Pons (tissue), 1 donor: ENCODE measurements around the gene GAL.

Experiments
- DNase-seq: peaks from one replicate; pipeline ENCODE4 v3.0.0-alpha.2; 2016; ENCODE audit warnings: low spot score

Gene GAL

DNA sequence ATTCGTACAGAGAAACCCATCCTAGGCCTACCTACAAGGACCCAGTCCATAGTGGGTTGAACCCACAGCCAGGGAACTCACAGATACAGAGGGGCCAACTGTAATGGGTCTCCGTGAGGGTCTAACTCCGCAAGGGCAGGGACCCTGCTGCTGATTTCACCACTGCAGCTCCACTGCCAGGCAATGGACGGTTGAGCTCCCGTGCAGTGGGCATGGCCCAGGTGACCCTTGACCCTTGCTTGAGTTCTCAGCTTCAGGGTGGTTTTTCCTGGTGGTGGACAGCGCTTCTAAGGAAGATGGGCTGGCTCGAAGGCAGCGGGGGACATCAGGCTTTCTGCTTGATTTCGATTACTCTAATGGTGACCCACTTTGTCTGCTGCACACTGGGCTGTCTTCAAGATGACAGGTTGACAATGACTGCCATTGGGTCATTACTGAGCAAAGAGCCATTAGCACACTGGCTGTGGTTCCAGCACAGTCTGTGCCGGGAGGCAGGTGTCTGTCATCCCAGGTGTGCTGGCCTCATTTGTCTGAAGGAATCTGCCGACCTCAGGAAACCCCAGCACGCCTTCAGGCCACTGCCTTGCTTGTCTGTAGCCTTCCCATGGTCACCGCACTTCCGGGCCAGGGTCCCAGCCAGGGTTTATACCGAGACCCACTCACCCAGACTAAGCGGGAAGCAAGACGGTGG, 3.7 kb upstream of the GAL start:
- no peak for DNase-seq

DNA sequence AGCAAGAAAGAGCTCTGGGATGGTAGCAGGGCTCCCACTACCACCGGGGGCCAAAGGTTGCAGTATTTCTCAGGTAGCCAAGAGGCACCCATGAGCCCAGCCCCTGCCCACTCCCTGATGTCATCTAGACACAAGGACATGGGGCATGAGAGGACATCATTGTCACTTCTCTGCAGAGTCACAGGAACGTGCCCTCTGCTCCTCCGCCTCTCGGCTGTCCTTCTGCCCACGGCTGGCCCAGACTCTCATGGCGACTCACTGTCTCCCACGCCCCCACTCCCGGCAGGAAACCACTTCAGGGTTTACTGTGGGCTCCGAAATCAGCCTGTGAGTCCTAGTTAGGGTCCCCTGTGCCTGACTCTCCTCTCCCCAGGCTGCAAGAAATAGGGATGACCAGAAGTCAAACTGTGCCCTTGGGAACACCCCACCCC, 1.8 kb upstream of the GAL start:
- DNase-seq = no peak

DNA sequence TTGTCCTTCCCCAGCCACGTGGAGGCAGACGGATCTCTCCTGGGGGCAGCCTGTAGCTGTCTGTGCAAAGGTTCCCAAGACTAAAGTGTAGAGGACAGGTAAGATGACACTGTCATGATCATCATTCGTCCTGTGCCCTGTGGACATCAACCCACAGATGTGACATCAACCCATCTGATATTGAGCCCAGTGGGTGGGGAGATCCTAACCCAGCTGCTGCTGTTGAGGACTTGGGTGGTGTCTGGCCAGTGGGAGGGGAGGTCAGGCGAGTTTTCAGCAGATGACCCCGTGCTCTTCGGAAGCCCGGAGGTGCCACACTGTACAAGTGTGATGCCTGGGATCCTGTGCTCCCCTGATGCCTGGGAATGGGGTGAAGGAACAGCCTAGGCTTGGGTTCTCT, 1.2 kb upstream of the GAL start:
- no peak for DNase-seq

DNA sequence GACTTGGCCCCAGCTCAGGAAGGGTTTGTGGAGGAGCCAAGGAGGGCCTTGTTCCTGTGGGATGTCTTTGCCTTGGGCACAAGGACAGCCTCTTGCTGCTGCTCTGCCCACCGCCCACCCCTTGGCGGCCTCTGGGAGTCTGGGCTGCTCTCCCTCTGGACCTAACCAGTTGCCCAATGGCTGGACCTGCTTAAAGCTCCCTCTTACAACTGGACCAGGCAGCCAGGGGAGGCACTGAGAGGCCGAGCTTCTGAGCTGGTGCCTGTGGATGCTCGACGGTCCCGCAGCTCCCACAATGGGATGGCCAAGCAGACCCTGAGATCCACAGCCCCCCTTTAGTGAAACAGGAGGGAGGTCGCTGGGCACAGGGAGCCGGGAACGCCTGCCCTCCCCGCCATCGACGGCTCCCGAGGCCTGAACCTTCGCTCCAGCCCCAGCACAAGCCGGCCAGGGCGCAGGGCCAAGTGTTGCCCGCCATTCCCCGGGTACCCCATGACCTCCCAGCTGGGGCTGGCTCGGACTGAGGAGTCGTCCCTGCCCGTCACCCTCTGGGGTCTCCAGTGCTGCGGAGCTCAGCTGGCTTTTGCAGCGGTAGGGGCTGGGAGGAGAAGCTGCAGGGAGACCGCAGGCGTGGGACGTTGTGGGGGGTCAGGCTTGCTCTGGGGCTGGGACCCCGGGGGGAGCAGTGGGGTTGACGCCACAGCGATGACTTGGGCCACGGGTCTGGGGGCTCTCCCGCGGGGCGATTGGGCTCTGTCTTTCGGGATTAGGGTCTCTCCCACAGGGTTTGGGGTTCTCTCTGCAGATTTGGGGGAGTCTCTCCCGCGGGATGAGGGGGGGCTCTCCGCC, 584 bp upstream of the GAL start:
- no peak for DNase-seq

DNA sequence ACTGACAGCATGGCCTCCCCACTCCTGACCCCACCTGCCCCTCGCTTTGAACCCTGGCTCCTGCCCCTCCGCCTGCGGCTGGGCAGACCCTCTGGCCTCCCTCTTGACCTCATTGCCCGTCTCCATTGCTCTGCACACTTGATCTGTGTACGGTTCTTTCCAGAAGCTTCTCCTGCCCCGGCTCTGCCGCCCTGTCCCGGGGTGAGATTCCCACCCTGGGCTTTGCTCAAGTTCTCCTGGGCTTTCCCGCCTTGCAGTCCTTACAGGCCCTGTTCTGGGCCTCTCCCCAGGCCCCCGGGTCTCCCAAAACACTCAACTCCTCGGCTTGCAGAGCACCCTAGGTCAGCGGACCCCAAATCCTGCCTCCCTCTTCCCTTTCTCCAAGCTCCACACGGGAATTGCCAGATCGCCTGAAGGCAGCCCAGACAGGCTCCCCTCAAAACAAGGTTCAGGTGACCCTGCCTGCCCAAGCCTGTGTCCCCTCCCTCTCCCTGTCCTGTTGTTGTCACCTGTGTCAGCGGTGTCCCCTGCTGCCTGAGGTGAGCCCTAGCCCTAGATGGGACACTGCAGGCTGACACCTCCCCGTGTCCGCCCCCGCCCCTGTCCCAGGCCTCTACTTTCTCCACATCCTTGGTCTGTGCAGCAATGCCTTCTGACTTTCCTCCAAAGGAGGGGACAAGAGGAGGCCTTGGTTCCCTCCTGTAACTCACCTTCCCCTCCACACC, 1.5 kb downstream of the GAL start:
- no peak for DNase-seq

DNA sequence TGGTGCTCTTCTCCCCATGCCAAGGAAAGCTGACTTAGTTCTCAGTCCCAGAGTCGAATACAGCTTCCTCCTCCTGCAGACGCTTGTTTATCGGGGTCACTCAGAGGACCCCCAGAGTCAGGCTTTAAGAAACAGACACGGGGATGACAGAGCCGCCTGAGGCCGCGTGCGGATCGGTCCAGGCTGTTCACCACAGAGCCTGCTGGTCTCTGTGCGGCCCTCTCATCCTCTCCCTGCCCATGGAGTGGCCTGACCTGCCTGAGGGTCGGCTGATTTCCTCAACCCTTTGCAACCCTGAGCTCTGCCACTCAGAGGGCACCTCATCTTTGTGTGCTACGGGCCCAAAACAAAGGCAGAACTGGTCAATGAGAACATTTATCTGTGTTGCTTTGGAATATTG, 2.1 kb downstream of the GAL start:
- no peak for DNase-seq

DNA sequence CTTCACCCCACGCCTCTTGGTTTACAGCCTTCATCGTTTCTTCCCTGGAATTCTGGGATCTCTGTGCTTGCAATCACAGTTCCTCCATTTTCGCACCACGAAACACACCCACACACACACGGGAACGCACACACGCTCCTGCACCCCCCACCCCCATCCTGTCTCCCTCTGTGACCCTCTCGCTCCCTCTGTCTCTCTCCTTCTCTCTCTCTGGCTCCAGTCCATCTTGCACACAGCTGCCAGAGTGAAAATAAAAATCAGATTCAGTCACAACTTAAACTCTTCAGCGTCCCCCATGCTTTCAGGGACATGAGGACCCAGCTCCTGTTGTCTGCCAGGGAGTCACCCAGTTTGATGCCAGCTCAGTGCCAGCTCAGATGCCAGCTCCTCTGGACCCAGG, 3.0 kb downstream of the GAL start:
- no peak for DNase-seq

DNA sequence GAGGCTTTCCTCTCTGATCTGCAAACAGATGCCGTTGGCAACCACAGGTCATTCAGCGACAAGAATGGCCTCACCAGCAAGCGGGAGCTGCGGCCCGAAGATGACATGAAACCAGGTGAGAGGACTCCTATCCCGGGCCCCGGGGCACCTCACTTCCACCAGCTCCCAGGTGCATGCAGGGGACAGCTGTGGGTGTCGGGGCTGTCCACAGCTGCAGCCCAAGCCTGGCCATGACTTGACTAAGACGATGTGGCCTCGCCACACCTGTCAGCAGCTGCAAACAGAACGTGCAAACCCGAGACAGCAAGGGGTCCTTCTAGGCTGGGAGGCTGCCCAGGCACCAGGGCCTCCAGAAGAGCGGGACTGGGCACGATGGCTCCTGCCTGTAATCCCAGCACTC, 3.6 kb downstream of the GAL start:
- DNase-seq = no peak

DNA sequence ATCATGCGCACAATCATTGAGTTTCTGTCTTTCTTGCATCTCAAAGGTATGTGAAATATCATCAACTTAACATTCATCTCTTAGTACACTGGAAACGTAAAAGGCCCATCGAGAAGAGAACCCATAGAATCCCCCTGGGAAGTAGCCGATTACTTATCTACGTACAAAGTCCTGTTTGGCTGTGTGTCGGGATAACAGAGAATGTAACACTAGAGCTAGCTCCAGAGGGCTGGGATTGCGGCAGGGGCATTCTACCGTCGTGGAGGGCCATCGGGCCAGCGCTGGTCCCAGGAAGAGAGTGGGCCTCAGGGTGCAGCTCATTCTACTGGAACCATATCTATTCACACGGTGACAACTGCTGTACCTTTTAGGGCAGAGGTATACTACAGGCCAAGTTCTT, 4.5 kb downstream of the GAL start:
- no peak for DNase-seq

DNA sequence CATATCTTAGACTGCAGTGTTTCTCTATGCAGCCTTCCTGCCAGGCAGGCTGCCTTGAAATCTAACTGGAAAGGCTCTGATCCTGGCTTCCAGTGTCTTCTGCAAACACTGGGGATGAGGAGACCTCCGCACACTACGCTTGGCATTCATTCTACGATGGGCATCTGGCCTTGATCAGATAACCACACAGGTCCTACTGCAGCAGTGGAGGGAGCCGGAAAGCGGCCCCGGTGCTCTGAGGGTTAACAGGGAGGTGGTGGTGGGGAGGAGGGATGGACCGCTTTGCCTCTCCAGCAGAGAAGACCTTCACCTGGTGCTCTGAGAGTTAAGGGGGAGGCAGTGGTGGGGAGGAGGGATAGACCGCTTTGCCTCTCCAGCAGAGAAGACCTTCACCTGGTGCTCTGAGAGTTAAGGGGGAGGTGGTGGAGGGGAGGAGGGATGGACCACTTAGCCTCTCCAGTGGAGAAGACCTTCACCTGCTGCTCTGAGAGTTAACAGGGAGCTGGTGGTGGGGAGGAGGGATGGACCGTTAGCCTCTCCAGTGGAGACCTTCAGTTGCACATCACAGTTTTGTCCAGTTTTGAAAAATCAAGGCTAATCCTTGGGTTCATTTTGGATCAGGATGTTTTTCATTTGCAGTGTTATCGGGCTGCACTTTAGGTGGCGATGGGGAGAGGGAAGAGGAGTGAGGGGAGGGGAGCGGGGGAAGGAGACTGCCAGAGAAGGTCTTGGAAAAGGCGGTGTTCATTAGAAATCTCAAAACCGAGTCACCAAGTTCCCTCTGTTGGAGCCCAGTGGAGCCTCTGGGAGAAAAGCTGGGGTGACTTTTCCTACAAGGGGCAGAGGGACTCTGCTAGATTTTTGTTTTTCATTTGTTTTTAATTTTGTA, 5.6 kb downstream of the GAL start:
- no peak for DNase-seq

DNA sequence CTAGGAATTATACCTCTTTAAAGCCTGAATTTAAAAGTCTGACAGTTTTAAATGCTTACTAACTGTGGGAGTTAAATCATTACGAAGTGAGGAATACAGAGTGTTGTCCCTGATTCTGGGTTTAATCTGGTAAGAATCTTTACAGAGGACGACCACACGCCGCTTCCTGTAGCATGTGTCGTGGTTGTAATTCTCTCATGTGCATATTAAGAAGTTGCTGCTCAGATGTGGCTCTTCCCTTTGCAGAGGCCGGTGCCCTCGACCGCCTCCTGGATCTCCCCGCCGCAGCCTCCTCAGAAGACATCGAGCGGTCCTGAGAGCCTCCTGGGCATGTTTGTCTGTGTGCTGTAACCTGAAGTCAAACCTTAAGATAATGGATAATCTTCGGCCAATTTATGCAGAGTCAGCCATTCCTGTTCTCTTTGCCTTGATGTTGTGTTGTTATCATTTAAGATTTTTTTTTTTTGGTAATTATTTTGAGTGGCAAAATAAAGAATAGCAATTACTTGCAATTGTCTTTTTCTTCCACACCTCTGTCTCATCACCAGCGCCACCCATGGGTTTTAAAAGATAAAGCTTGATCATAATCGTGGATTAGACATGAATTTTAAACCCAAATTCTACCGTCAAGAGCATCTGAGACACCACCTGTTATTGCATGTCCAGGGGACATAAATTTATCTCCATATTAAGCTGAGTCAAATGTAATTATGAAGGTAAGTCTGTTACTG, 6.5 kb downstream of the GAL start:
- no peak for DNase-seq

DNA sequence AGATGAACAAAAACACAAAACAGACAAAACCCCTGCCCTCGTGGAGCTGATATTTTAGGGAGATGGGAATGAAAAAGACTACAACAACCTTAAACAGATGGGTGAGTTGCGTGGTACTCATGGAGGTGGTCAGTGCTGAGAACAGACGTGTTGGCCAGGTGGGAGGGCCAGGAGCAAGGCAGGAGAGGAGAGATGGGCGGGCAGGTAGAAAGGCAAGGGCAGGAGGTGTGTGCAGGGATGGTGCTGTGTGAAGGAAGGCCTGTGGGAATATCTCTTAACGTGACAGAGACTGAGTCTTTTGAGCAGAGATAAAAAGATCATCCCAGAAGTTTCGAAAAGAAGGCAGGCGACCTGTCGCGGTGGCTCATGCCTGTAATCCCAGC, 7.0 kb downstream of the GAL start:
- DNase-seq = no peak

DNA sequence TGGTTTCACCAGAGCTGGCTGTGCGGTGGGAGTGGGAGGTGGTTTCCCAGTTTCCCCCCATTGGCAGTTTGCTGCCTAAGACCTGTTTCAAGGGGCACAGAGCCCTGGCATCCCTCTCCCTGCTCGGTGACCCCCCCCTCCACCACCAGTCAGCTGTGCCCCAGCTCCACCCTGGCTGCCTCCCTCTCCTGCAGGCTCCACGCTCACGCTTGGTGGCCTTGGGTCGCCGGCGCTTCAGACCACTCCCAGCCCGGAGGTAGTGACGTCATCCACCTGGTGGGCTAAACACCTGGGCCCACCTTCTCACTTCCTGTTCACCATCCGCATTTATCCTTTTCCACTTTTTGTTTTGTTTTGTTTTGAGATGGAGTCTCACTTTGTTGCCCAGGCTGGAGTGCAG, 7.8 kb downstream of the GAL start:
- no peak for DNase-seq

DNA sequence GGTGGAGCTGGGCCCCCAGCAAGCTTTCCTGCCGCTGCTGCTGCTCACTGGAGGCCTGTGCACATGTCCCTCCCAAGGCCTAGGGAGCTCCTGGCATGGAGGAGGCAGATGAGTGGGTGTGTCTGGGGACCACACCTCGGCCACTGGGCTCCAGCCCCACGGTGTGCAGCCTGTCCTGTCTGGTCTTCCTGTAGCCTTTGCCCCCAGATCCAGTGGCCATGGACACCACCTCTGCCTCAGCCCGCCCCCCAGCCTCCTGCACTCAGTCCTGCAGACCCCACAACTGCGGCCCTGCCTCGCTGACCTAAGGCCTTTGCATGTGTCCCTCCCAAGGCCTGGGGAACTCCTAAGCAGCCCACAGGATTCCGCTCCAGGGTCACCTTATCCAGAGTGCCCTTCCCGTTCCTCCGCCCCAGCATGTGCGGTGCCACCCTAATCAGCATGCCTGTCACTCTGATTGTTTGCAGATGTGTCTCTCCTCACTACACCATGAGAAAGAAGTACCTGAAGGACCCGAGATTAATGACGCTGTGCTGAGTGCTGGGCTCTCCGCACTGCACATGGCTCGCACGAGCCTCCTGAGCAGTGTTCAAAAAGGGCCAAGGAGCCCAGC, 8.6 kb downstream of the GAL start:
- DNase-seq = no peak

DNA sequence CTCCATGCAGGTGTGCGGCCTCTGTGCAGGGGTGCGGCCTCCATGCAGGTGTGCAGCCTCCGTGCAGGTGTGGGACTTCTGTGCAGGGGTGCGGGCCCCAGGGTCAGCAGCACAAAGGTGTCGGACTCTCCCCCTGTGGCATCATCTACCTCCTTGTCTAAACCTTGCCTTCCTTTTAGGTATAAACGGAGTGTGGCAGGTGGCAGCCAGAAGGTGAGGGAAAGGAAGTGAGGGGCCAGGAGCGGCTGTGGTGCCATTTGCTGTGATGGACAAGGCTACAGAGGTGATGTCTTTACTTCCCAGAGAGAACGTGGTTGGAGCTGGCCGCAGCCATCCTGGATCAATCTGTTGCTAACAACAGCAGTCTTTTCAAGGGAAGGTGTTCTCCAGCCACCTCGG, 9.1 kb downstream of the GAL start:
- no peak for DNase-seq

DNA sequence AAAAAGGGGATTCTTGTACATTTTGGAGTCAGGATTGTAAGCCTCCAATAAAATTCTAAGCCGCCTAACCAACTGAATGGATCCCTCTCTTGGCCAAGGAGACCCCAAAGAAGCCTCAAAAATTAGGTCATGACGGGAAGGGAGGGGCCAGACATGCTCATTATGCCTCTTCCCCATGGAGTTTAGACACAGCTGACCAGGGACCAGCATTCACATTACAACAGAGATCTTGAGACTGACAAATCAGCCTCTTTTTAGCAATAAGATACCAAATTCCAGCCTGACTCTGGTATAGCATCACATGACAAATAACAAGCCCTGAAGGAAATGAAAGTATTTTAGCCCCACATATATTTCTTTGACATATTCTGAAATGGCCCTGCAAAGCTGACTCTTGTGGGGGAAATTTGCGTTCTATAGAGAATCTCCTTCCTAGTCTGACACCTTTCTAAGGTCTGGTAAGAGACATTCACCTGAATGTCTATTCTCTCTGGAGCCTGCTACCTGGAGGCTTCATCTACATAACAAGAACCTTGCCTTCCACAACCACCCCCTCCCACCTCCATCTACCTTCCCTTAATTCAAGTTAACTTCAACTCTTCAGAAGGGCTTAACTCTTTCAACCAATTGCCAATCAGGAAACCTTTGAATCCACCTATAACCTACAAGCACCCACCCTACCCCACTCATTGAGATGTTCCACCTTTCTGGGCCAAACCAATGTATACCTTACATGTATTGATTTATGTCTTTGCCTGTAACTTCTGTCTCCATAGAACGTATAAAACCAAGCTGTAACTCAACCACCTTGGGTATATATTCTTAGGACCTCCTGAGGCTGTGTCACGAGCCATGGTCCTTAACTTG, 10.3 kb downstream of the GAL start:
- DNase-seq = no peak

DNA sequence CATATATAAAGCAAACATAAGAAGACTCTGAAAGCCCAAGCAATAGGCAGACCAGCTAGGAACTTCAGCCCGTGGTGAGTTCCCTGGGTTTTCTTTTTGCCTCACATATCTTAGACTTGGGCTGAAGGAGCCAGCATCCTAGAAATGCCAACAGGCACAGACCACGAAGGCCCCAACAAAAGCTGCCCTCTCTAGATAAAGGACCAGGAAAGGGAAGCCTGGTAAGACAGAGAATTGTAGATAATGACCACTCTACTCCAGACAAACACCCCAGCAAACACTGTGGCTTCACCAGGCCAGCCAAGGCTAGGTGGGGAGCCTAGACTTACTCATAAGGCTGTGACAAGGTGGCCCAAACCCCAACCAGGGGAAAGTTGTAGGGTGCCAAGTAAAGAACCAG, 11.2 kb downstream of the GAL start:
- no peak for DNase-seq

DNA sequence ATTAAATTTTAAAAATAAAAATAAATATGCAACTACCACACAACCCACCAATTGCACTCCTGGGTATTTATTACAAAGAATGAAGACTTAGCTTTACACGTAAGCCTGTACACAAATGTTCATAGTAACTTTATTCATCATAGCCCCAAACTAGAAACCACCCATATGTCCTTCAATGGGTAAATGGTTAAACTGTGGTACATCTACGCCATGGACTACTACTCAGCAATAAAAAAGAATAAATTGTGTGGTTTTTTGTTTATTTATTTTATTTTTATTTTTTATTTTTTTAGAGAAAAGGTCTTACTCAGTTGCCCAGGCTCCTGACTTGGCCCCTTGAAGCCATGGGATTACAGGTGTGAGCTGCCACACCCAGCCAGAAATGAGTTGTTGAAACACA, 14.6 kb downstream of the GAL start:
- DNase-seq = no peak

DNA sequence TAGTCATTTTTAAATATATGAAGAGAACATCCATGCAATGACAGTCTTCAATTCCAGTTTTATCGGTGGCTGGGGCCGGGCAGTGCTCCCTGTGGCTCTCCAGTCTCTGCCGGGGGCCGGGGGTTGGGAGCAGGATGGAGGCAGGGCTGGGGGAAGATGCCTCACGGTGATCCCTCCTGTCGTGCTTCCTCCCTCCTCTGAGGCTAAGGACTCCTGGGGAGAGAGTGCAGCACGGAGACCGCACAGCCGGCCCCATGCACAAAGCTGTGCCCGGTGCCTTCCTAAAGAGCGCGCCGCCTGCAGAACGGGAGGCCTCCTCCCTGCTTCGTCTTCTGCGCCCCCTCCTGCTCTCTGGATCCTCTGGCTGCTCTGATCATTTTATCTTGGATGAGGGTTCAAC, 20.5 kb downstream of the GAL start:
- no peak for DNase-seq

DNA sequence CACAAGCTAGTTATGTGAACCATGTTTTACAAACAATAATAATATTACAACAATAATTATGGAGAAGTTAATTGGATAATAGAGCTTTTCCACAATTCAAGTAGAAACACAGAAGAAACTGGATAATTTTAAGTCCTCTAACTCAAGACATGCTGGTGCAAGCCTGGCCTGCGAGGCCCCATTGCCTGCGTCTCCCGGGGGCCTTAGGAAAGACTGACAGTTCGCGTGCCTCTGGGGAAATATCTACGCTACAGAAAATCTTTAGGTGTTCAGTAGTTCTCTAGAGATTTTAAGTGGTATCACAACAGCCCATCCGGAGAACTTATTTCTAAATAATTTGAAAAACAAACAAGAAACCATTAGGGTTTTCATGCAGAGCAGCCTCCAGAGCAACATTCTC, 23.2 kb downstream of the GAL start:
- DNase-seq = no peak
